Fibroblast of lung (primary cell): Measurements from ENCODE around the gene UBE2QL1. TPM values are rescaled to one million over a fixed set of nuclear protein-coding genes. Genes with fewer than 3 reads are reported as not detected.

Experiments
- DNase-seq, 2 donors: peaks; one replicate each; pipeline versions ENCODE4 v3.0.0 to v3.0.0-alpha.2; 2010; ENCODE audit warnings: low read depth in 2 of 2
- H2AFZ ChIP-seq: 2 replicates; pipeline ENCODE4 v1.5.1; 2012; ENCODE audit warnings: low read length, control low read depth, inconsistent platforms
- H3K27ac ChIP-seq: 2 replicates; pipeline ENCODE4 v1.5.1; 2011; ENCODE audit warnings: low read length, control low read depth; ENCODE audit not compliant: insufficient read depth
- H3K27me3 ChIP-seq: 2 replicates; pipeline ENCODE4 v1.5.1; 2011; ENCODE audit warnings: mild to moderate bottlenecking, low read length; ENCODE audit not compliant: control insufficient read depth, insufficient read depth
- H3K36me3 ChIP-seq: 2 replicates; pipeline ENCODE4 v1.5.1; 2011; ENCODE audit warnings: low read length; ENCODE audit not compliant: control insufficient read depth, insufficient read depth
- H3K4me1 ChIP-seq: 2 replicates; pipeline ENCODE4 v1.5.1; 2011; ENCODE audit warnings: low read length; ENCODE audit not compliant: control insufficient read depth, insufficient read depth; ENCODE audit errors: extremely low read depth
- H3K4me2 ChIP-seq: 2 replicates; pipeline ENCODE4 v1.5.1; 2011; ENCODE audit warnings: low read length, control low read depth; ENCODE audit not compliant: insufficient read depth; ENCODE audit errors: extremely low read depth
- H3K4me3 ChIP-seq, 4 experiments: fragments of 200-600 bp in 1 of 4; sonication (generic) in 1 of 4; replicated peaks in 1 of 4; 2 replicates each; pipeline ENCODE4 v1.5.1; 2011 to 2016; ENCODE audit warnings: low read length in 4 of 4, low read depth in 3 of 4, mild to moderate bottlenecking in 3 of 4, control low read depth in 2 of 4, inconsistent platforms in 1 of 4, mixed read lengths in 1 of 4; ENCODE audit not compliant: insufficient read depth in 1 of 4; ENCODE audit errors: control extremely low read depth in 1 of 4
- H3K79me2 ChIP-seq: 2 replicates; pipeline ENCODE4 v1.5.1; 2012; ENCODE audit warnings: mild to moderate bottlenecking, low read length, inconsistent platforms; ENCODE audit not compliant: control insufficient read depth, insufficient read depth
- H3K9ac ChIP-seq: 2 replicates; pipeline ENCODE4 v1.5.1; 2011; ENCODE audit warnings: mild to moderate bottlenecking, low read length, control low read depth; ENCODE audit not compliant: insufficient read depth
- H3K9me3 ChIP-seq: 2 replicates; pipeline ENCODE4 v1.5.1; 2012; ENCODE audit warnings: low read depth, low read length; ENCODE audit not compliant: control insufficient read depth, insufficient read depth
- H4K20me1 ChIP-seq: 2 replicates; pipeline ENCODE4 v1.5.1; 2011; ENCODE audit warnings: low read length; ENCODE audit not compliant: control insufficient read depth, insufficient read depth; ENCODE audit errors: extremely low read depth
- EZH2 ChIP-seq: IDR thresholded peaks from 2 replicates; pipeline ENCODE4 v1.5.1; 2012; ENCODE audit warnings: low read length, control low read depth, mild to moderate bottlenecking; ENCODE audit errors: missing control alignments
- polyA plus RNA-seq, 2 donors: library from polyadenylated mRNA; depleted of rRNA in 1 of 2; stranded (reverse) in 1 of 2; unstranded in 1 of 2; fragments of >200 nt; gene quantifications; 2 replicates each; pipeline ENCODE4 v1.2.1, GENCODE V29; 2011 to 2012; ENCODE audit warnings: missing spikeins in 1 of 2
- total RNA-seq: library from RNA; depleted of rRNA; stranded (reverse); fragments of >200 nt; gene quantifications from 2 replicates; pipeline ENCODE4 v1.2.1, GENCODE V29; 2014
- TF ChIP-seq, protein P1 (sequence below), 2 donors: IDR thresholded peaks in 1 of 2; conservative IDR thresholded peaks in 1 of 2; 1 replicate in 1 of 2; 2 replicates in 1 of 2; pipeline ENCODE4 v1.5.1; 2011 to 2012; ENCODE audit warnings: low read length in 2 of 2, control low read depth in 1 of 2, inconsistent platforms in 1 of 2, low read depth in 1 of 2, mild to moderate bottlenecking in 1 of 2

The UBE2QL1 gene
- total and polyA plus RNA-seq, 2 donors (not counting 1 experiment from before 2014, with no cell fraction given): not detected

DNA sequence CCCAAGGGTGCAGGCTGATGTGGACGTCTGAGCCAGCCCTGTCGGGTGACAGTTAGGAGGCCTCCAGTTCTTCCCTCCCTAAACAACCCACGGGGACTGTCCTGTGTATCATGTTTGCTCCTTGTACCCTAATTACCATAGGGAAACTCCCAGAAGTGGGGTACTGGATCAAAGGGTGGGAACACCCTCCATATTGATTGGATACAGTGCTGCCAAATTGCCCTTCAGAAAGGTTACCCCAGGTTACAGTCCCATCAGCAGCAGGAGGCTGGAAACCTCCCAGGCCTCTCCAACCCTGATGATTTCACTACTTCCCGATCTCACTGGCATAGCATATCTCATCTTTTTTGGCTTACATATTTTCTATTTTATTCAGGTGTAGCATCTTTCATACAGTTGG, 22.0 kb downstream of the UBE2QL1 start:
- no peak overlapping the region for H3K4me3 ChIP-seq
- H3K4me2 ChIP-seq: no peak overlapping the region
- no peak overlapping the region for H3K9ac ChIP-seq
- no peak overlapping the region for H3K27ac ChIP-seq
- no peaks in the 10 kb centered on the region for H3K27me3 ChIP-seq
- no peaks in the 10 kb centered on the region for H3K79me2 ChIP-seq
- H3K9me3 ChIP-seq: no peaks in the 10 kb centered on the region
- no peak overlapping the region for H2AFZ ChIP-seq
- TF ChIP-seq, protein P1, sequence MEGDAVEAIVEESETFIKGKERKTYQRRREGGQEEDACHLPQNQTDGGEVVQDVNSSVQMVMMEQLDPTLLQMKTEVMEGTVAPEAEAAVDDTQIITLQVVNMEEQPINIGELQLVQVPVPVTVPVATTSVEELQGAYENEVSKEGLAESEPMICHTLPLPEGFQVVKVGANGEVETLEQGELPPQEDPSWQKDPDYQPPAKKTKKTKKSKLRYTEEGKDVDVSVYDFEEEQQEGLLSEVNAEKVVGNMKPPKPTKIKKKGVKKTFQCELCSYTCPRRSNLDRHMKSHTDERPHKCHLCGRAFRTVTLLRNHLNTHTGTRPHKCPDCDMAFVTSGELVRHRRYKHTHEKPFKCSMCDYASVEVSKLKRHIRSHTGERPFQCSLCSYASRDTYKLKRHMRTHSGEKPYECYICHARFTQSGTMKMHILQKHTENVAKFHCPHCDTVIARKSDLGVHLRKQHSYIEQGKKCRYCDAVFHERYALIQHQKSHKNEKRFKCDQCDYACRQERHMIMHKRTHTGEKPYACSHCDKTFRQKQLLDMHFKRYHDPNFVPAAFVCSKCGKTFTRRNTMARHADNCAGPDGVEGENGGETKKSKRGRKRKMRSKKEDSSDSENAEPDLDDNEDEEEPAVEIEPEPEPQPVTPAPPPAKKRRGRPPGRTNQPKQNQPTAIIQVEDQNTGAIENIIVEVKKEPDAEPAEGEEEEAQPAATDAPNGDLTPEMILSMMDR (conservative IDR thresholded peaks at IDR 0.05 in 1 of 2, IDR thresholded peaks at IDR 0.05 in 1 of 2; ENCODE audit: low read depth in 1 of 2, low read length in 2 of 2): no peak
- no peak for TF ChIP-seq EZH2
- no peaks in the 10 kb centered on the region for H3K36me3 ChIP-seq
- no peaks in the 10 kb centered on the region for H3K4me1 ChIP-seq
- no peak for DNase-seq
- no peaks in the 10 kb centered on the region for H4K20me1 ChIP-seq

DNA sequence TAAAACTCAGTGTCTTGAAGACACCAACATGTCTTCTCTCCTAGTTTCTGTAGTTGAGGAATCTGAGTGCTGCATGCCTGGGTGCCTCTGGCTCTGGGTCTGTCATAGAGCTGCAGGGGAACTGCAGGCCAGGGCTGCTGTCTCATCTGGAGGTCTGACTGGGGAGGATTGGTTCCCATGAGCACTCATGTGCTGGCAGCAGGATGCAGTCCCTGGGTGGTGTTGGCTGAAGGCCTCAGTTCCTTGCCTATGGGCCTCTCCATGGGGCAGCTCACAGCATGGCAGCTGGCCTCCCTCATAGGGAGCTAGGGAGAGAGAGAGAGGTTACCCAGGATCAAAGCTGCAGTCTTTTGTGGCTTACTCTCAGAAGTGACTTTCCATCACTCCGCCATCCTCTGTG, 22.6 kb downstream of the UBE2QL1 start:
- no peaks in the 10 kb centered on the region for H4K20me1 ChIP-seq
- H3K4me3 ChIP-seq: no peak overlapping the region
- DNase-seq: no peak
- no peaks in the 10 kb centered on the region for H3K9me3 ChIP-seq
- H3K4me2 ChIP-seq: no peak overlapping the region
- no peak overlapping the region for H3K9ac ChIP-seq
- no peaks in the 10 kb centered on the region for H3K4me1 ChIP-seq
- no peak overlapping the region for H2AFZ ChIP-seq
- TF ChIP-seq, protein P1 (conservative IDR thresholded peaks at IDR 0.05 in 1 of 2, IDR thresholded peaks at IDR 0.05 in 1 of 2; ENCODE audit: low read depth in 1 of 2, low read length in 2 of 2): no peak
- no peak for TF ChIP-seq EZH2
- no peak overlapping the region for H3K27ac ChIP-seq
- no peaks in the 10 kb centered on the region for H3K79me2 ChIP-seq
- no peaks in the 10 kb centered on the region for H3K36me3 ChIP-seq
- H3K27me3 ChIP-seq: no peaks in the 10 kb centered on the region

GRCh38 chr5:6472792-6473191, 24.1 kb downstream of the UBE2QL1 start:
- no peak overlapping the region for H2AFZ ChIP-seq
- no peaks in the 10 kb centered on the region for H3K9me3 ChIP-seq
- H3K9ac ChIP-seq: no peak overlapping the region
- no peaks in the 10 kb centered on the region for H3K4me1 ChIP-seq
- no peak overlapping the region for H3K4me3 ChIP-seq
- DNase-seq: no peak
- no peaks in the 10 kb centered on the region for H3K79me2 ChIP-seq
- no peak for TF ChIP-seq EZH2
- TF ChIP-seq, protein P1 (conservative IDR thresholded peaks at IDR 0.05 in 1 of 2, IDR thresholded peaks at IDR 0.05 in 1 of 2; ENCODE audit: low read depth in 1 of 2, low read length in 2 of 2): no peak
- H3K4me2 ChIP-seq: no peak overlapping the region
- no peaks in the 10 kb centered on the region for H4K20me1 ChIP-seq
- H3K27ac ChIP-seq: no peak overlapping the region
- H3K27me3 ChIP-seq: no peaks in the 10 kb centered on the region
- H3K36me3 ChIP-seq: no peaks in the 10 kb centered on the region
